DOHH2 (cell line): ENCODE results near the gene CFAP100.

Source experiments
- H3F3A ChIP-seq: fragments of 200-600 bp; sonication (generic), shearing (Covaris generic); 2 replicates; pipeline ENCODE4 v1.6.0; 2016; ENCODE audit warnings: antibody characterized with exemption, mild to moderate bottlenecking; ENCODE audit not compliant: control insufficient read depth, insufficient read depth
- H3K27ac ChIP-seq: fragments of 200-600 bp; sonication (generic); 2 replicates; pipeline ENCODE4 v1.5.1; 2014; ENCODE audit warnings: low read depth, mild to moderate bottlenecking, low read length, moderate library complexity
- H3K27me3 ChIP-seq: fragments of 200-600 bp; sonication (generic); 2 replicates; pipeline ENCODE4 v1.6.1; 2014; ENCODE audit warnings: mild to moderate bottlenecking, low read length, mixed read lengths; ENCODE audit not compliant: control insufficient read depth
- H3K36me3 ChIP-seq: fragments of 200-600 bp; sonication (generic); 2 replicates; pipeline ENCODE4 v1.6.1; 2014; ENCODE audit warnings: mild to moderate bottlenecking, low read length, moderate library complexity, mixed read lengths; ENCODE audit not compliant: control insufficient read depth
- H3K4me1 ChIP-seq: fragments of 200-600 bp; sonication (generic); 2 replicates; pipeline ENCODE4 v1.6.1; 2014; ENCODE audit warnings: mild to moderate bottlenecking, low read length, mixed read lengths; ENCODE audit not compliant: control insufficient read depth
- H3K4me2 ChIP-seq: fragments of 200-600 bp; sonication (generic); 2 replicates; pipeline ENCODE4 v1.6.0; 2014; ENCODE audit warnings: mild to moderate bottlenecking, low read length, moderate library complexity
- H3K4me3 ChIP-seq: fragments of 200-600 bp; sonication (generic); 2 replicates; pipeline ENCODE4 v1.5.1; 2014; ENCODE audit warnings: mild to moderate bottlenecking, low read length, mixed read lengths
- H3K79me2 ChIP-seq: fragments of 200-600 bp; sonication (generic); 2 replicates; pipeline ENCODE4 v1.6.1; 2014; ENCODE audit warnings: mild to moderate bottlenecking, low read length, mixed read lengths; ENCODE audit not compliant: control insufficient read depth
- H3K9me2 ChIP-seq: fragments of 200-600 bp; sonication (generic); replicated peaks from 2 replicates; pipeline ENCODE4 v1.6.1; 2014; ENCODE audit warnings: mild to moderate bottlenecking, low read length, mixed read lengths; ENCODE audit not compliant: control insufficient read depth
- H3K9me3 ChIP-seq: fragments of 200-600 bp; sonication (generic); 2 replicates; pipeline ENCODE4 v1.6.1; 2014; ENCODE audit warnings: antibody characterized with exemption, low read length, mixed read lengths; ENCODE audit not compliant: control insufficient read depth, insufficient read depth
- H4K20me1 ChIP-seq: fragments of 200-600 bp; sonication (generic); 2 replicates; pipeline ENCODE4 v1.6.0; 2014; ENCODE audit warnings: low read depth, mild to moderate bottlenecking, antibody characterized with exemption, low read length, moderate library complexity; ENCODE audit not compliant: control insufficient read depth, insufficient read depth
- CTCF ChIP-seq: fragments of 200-600 bp; sonication (generic); IDR thresholded peaks from one replicate; pipeline ENCODE4 v1.5.1; 2014; ENCODE audit warnings: antibody characterized with exemption, mild to moderate bottlenecking, low read depth, low read length; ENCODE audit not compliant: poor library complexity, severe bottlenecking
- EZH2phosphoT487 ChIP-seq: fragments of 200-600 bp; sonication (generic); IDR thresholded peaks from 2 replicates; pipeline ENCODE4 v1.6.1; 2017; ENCODE audit warnings: borderline replicate concordance, mild to moderate bottlenecking, antibody characterized with exemption, low read length, moderate library complexity, mixed read lengths

CFAP100 gene

GRCh38 chr3:126371096-126371705, 23.5 kb upstream of the CFAP100 start:
- Histone ChIP-seq H3K9me2 (no peaks in the 10 kb centered on the region), H3K9me3 (no peaks in the 10 kb centered on the region), H3K27me3 (no peaks in the 10 kb centered on the region), H4K20me1 (no peaks in the 10 kb centered on the region), H3F3A (no peaks in the 10 kb centered on the region), H3K36me3 (no peaks in the 10 kb centered on the region), H3K79me2 (no peaks in the 10 kb centered on the region), H3K27ac (no peak overlapping the region), H3K4me1 (no peaks in the 10 kb centered on the region), H3K4me2 (no peak overlapping the region), H3K4me3 (no peak overlapping the region)
- TF ChIP-seq EZH2phosphoT487 = no peak
- TF ChIP-seq CTCF = no peak

GRCh38 chr3:126372413-126373145, 22.1 kb upstream of the CFAP100 start:
- H3F3A ChIP-seq = no peaks in the 10 kb centered on the region

GRCh38 chr3:126373146-126373613, 21.5 kb upstream of the CFAP100 start:
- Histone ChIP-seq H3K9me3 (no peaks in the 10 kb centered on the region), H3K79me2 (no peaks in the 10 kb centered on the region), H3K4me3 (no peak overlapping the region), H3K36me3 (no peaks in the 10 kb centered on the region), H4K20me1 (no peaks in the 10 kb centered on the region), H3K4me2 (no peak overlapping the region), H3K27me3 (no peaks in the 10 kb centered on the region), H3K4me1 (no peaks in the 10 kb centered on the region), H3K27ac (no peak overlapping the region), H3F3A (no peaks in the 10 kb centered on the region), H3K9me2 (no peaks in the 10 kb centered on the region)
- no peak for TF ChIP-seq EZH2phosphoT487
- no peak for TF ChIP-seq CTCF

More at GRCh38 chr3:126372413-126373145, 22.1 kb upstream of the CFAP100 start:
- Histone ChIP-seq H3K27ac (no peak overlapping the region), H3K36me3 (no peaks in the 10 kb centered on the region), H4K20me1 (no peaks in the 10 kb centered on the region), H3K4me3 (no peak overlapping the region), H3K27me3 (no peaks in the 10 kb centered on the region), H3K79me2 (no peaks in the 10 kb centered on the region), H3K9me3 (no peaks in the 10 kb centered on the region), H3K4me1 (no peaks in the 10 kb centered on the region), H3K4me2 (no peak overlapping the region), H3K9me2 (no peaks in the 10 kb centered on the region)
- TF ChIP-seq EZH2phosphoT487 = no peak
- TF ChIP-seq CTCF = no peak
